ENCODE data around the gene CSK.

The CSK gene

GRCh38 chr15:74808078-74808839 lies 26.4 kb downstream of the CSK start:
- DNase-seq (ENCODE audit: insufficient read length, low spot score) = no peak
- TF ChIP-seq POU2F2 (IDR thresholded peaks at IDR 0.05; ENCODE audit: low read depth, low read length) (no peak), SPI1 (IDR thresholded peaks at IDR 0.05; ENCODE audit: low read depth, low read length) (no peak), TAF1 (IDR thresholded peaks at IDR 0.05; ENCODE audit: low read depth, low read length) (no peak), POLR2AphosphoS5 (IDR thresholded peaks at IDR 0.05; ENCODE audit: low read depth, low read length) (no peak), POLR2A (IDR thresholded peaks at IDR 0.05; ENCODE audit: low read depth, low read length) (no peak), PAX5 (IDR thresholded peaks at IDR 0.05; ENCODE audit: insufficient read depth, low read length, severe bottlenecking) (no peak)
- no peak for FAIRE-seq

GRCh38 chr15:74808840-74809229 lies 27.0 kb downstream of the CSK start:
- no peak for FAIRE-seq
- TF ChIP-seq SPI1 (IDR thresholded peaks at IDR 0.05; ENCODE audit: low read depth, low read length) (no peak), POLR2A (IDR thresholded peaks at IDR 0.05; ENCODE audit: low read depth, low read length) (no peak), TAF1 (IDR thresholded peaks at IDR 0.05; ENCODE audit: low read depth, low read length) (no peak), POLR2AphosphoS5 (IDR thresholded peaks at IDR 0.05; ENCODE audit: low read depth, low read length) (no peak), POU2F2 (IDR thresholded peaks at IDR 0.05; ENCODE audit: low read depth, low read length) (no peak), PAX5 (IDR thresholded peaks at IDR 0.05; ENCODE audit: insufficient read depth, low read length, severe bottlenecking) (no peak)
- no peak for DNase-seq (ENCODE audit: insufficient read length, low spot score)

GRCh38 chr15:74809242-74809641 lies 27.4 kb downstream of the CSK start:
- TF ChIP-seq PAX5 (IDR thresholded peaks at IDR 0.05; ENCODE audit: insufficient read depth, low read length, severe bottlenecking) (no peak), POLR2AphosphoS5 (IDR thresholded peaks at IDR 0.05; ENCODE audit: low read depth, low read length) (no peak), SPI1 (IDR thresholded peaks at IDR 0.05; ENCODE audit: low read depth, low read length) (no peak), POU2F2 (IDR thresholded peaks at IDR 0.05; ENCODE audit: low read depth, low read length) (no peak), POLR2A (IDR thresholded peaks at IDR 0.05; ENCODE audit: low read depth, low read length) (no peak), TAF1 (IDR thresholded peaks at IDR 0.05; ENCODE audit: low read depth, low read length) (no peak)
- FAIRE-seq = no peak
- DNase-seq (ENCODE audit: insufficient read length, low spot score) = no peak

GRCh38 chr15:74809956-74810355 lies 28.1 kb downstream of the CSK start:
- FAIRE-seq (no peak), DNase-seq (ENCODE audit: insufficient read length, low spot score) (no peak)
- TF ChIP-seq PAX5 (IDR thresholded peaks at IDR 0.05; ENCODE audit: insufficient read depth, low read length, severe bottlenecking) (no peak), POLR2A (IDR thresholded peaks at IDR 0.05; ENCODE audit: low read depth, low read length) (no peak), SPI1 (IDR thresholded peaks at IDR 0.05; ENCODE audit: low read depth, low read length) (no peak), TAF1 (IDR thresholded peaks at IDR 0.05; ENCODE audit: low read depth, low read length) (no peak), POLR2AphosphoS5 (IDR thresholded peaks at IDR 0.05; ENCODE audit: low read depth, low read length) (no peak), POU2F2 (IDR thresholded peaks at IDR 0.05; ENCODE audit: low read depth, low read length) (no peak)

- TF ChIP-seq PAX5 (IDR thresholded peaks at IDR 0.05; ENCODE audit: insufficient read depth, low read length, severe bottlenecking) (no peak), TAF1 (IDR thresholded peaks at IDR 0.05; ENCODE audit: low read depth, low read length) (no peak), POU2F2 (IDR thresholded peaks at IDR 0.05; ENCODE audit: low read depth, low read length) (no peak), POLR2A (IDR thresholded peaks at IDR 0.05; ENCODE audit: low read depth, low read length) (no peak), SPI1 (IDR thresholded peaks at IDR 0.05; ENCODE audit: low read depth, low read length) (no peak), POLR2AphosphoS5 (IDR thresholded peaks at IDR 0.05; ENCODE audit: low read depth, low read length) (no peak)
- DNase-seq (ENCODE audit: insufficient read length, low spot score) (no peak), FAIRE-seq (no peak)
Measured at GRCh38 chr15:74812533-74812932, 30.7 kb downstream of the CSK start, which contains the start of gene LMAN1L. LMAN1L (plus strand) TSS chr15:74812835; CDS start chr15:74812855, 20 bp downstream.

GRCh38 chr15:74815121-74815934 lies 33.4 kb downstream of the CSK start:
- FAIRE-seq = peak; percentile 45
- no peak for DNase-seq (ENCODE audit: insufficient read length, low spot score)
- TF ChIP-seq PAX5 (IDR thresholded peaks at IDR 0.05; ENCODE audit: insufficient read depth, low read length, severe bottlenecking) (no peak), POU2F2 (IDR thresholded peaks at IDR 0.05; ENCODE audit: low read depth, low read length) (no peak), POLR2A (IDR thresholded peaks at IDR 0.05; ENCODE audit: low read depth, low read length) (no peak), SPI1 (IDR thresholded peaks at IDR 0.05; ENCODE audit: low read depth, low read length) (peak; percentile 74)

- TF ChIP-seq PAX5 (IDR thresholded peaks at IDR 0.05; ENCODE audit: insufficient read depth, low read length, severe bottlenecking) = no peak
- TF ChIP-seq TAF1 (IDR thresholded peaks at IDR 0.05; ENCODE audit: low read depth, low read length) = no peak
- TF ChIP-seq POU2F2 (IDR thresholded peaks at IDR 0.05; ENCODE audit: low read depth, low read length) = no peak
- TF ChIP-seq POLR2A (IDR thresholded peaks at IDR 0.05; ENCODE audit: low read depth, low read length) = no peak
- TF ChIP-seq POLR2AphosphoS5 (IDR thresholded peaks at IDR 0.05; ENCODE audit: low read depth, low read length) = no peak
- TF ChIP-seq SPI1 (IDR thresholded peaks at IDR 0.05; ENCODE audit: low read depth, low read length) = no peak
- FAIRE-seq (no peak), DNase-seq (ENCODE audit: insufficient read length, low spot score) (no peak)
Measured at GRCh38 chr15:74815961-74816360, 34.1 kb downstream of the CSK start.

GRCh38 chr15:74816624-74817369 lies 34.9 kb downstream of the CSK start:
- TF ChIP-seq POU2F2 (IDR thresholded peaks at IDR 0.05; ENCODE audit: low read depth, low read length) (no peak), POLR2AphosphoS5 (IDR thresholded peaks at IDR 0.05; ENCODE audit: low read depth, low read length) (no peak), TAF1 (IDR thresholded peaks at IDR 0.05; ENCODE audit: low read depth, low read length) (no peak)
- FAIRE-seq (no peak), DNase-seq (ENCODE audit: insufficient read length, low spot score) (no peak)

- no peak for DNase-seq (ENCODE audit: insufficient read length, low spot score)
- TF ChIP-seq POU2F2 (IDR thresholded peaks at IDR 0.05; ENCODE audit: low read depth, low read length) (no peak), TAF1 (IDR thresholded peaks at IDR 0.05; ENCODE audit: low read depth, low read length) (no peak), POLR2AphosphoS5 (IDR thresholded peaks at IDR 0.05; ENCODE audit: low read depth, low read length) (no peak), PAX5 (IDR thresholded peaks at IDR 0.05; ENCODE audit: insufficient read depth, low read length, severe bottlenecking) (no peak), SPI1 (IDR thresholded peaks at IDR 0.05; ENCODE audit: low read depth, low read length) (no peak), POLR2A (IDR thresholded peaks at IDR 0.05; ENCODE audit: low read depth, low read length) (no peak)
- no peak for FAIRE-seq
Measured at GRCh38 chr15:74817370-74817737, 35.5 kb downstream of the CSK start.

Data from GM12891 (cell line).